CD4-positive, alpha-beta T cell (primary cell): ENCODE data around the gene CAPZB. TPM values are rescaled to one million over a fixed set of nuclear protein-coding genes. Genes with fewer than 3 reads are reported as not detected.

Experiments
- ATAC-seq: fragments of 200-7000 bp; cut with Tn5 transposase; one replicate; pipeline ENCODE4 v1.10.0; 2022; ENCODE audit warnings: mild to moderate bottlenecking; ENCODE audit not compliant: poor library complexity
- CTCF ChIA-PET: fragments of 350-600 bp; sonication (Branson Sonifier 250); formaldehyde crosslinking; loops from one replicate; lab custom pipeline; 2021; ENCODE audit warnings: antibody characterized with exemption, inconsistent platforms; lab: Charles Lee
- POLR2A ChIA-PET: fragments of 350-600 bp; sonication (Branson Sonifier 250); formaldehyde crosslinking; loops from one replicate; lab custom pipeline; 2021; ENCODE audit warnings: antibody characterized with exemption, inconsistent platforms; lab: Charles Lee
- DNase-seq, 14 experiments: peaks; one replicate each; pipeline ENCODE4 v3.0.0-alpha.2; 2013 to 2020; ENCODE audit warnings: mixed read lengths in 2 of 14
- H3K27ac ChIP-seq, 2 donors: one replicate each; pipeline versions ENCODE4 v1.5.1 to v1.7.0; 2013; ENCODE audit warnings: low read length in 2 of 2, low read depth in 1 of 2, mild to moderate bottlenecking in 1 of 2
- H3K27me3 ChIP-seq, 2 experiments: 1 replicate in 1 of 2; 2 replicates in 1 of 2; pipeline versions ENCODE4 v1.6.1 to v1.7.0; 2013; ENCODE audit warnings: low read length in 2 of 2, control low read depth in 1 of 2, mild to moderate bottlenecking in 1 of 2, moderate library complexity in 1 of 2; ENCODE audit not compliant: insufficient read depth in 2 of 2, control insufficient read depth in 1 of 2
- H3K36me3 ChIP-seq: one replicate; pipeline ENCODE4 v1.6.1; 2013; ENCODE audit warnings: low read length, control low read depth; ENCODE audit not compliant: insufficient read depth
- H3K4me1 ChIP-seq: one replicate; pipeline ENCODE4 v1.6.1; 2013; ENCODE audit warnings: low read length, control low read depth; ENCODE audit not compliant: insufficient read depth
- H3K4me3 ChIP-seq: one replicate; pipeline ENCODE4 v1.5.1; 2013; ENCODE audit warnings: mild to moderate bottlenecking, low read length, moderate library complexity
- H3K9me3 ChIP-seq, 2 experiments: 1 replicate in 1 of 2; 2 replicates in 1 of 2; pipeline versions ENCODE4 v1.6.1 to v1.7.0; 2013; ENCODE audit warnings: low read length in 2 of 2, mild to moderate bottlenecking in 2 of 2, control low read depth in 1 of 2, moderate library complexity in 1 of 2; ENCODE audit not compliant: control insufficient read depth in 1 of 2, insufficient read depth in 1 of 2
- H3K27ac Mint-ChIP-seq: one replicate; pipeline ENCODE4 v1.8.0; 2020; ENCODE audit warnings: mixed read lengths
- H3K27me3 Mint-ChIP-seq: one replicate; pipeline ENCODE4 v1.8.0; 2021; ENCODE audit warnings: mixed read lengths
- H3K36me3 Mint-ChIP-seq: one replicate; pipeline ENCODE4 v1.8.0; 2021; ENCODE audit warnings: low read depth, mixed read lengths
- H3K4me1 Mint-ChIP-seq: one replicate; pipeline ENCODE4 v1.8.0; 2021; ENCODE audit warnings: low read depth, mixed read lengths
- H3K4me3 Mint-ChIP-seq: one replicate; pipeline ENCODE4 v1.8.0; 2020; ENCODE audit warnings: mild to moderate bottlenecking, mixed read lengths
- H3K9me3 Mint-ChIP-seq: one replicate; pipeline ENCODE4 v1.8.0; 2020; ENCODE audit warnings: mixed read lengths
- intact Hi-C, 2 experiments: fragments of 100-400 bp; cut with DNase I in 1 of 2; cut with micrococcal nuclease in 1 of 2; formaldehyde crosslinking; loops; one replicate each; pipeline versions ENCODE4 v1.15.1 to v1.9.0; 2023 to 2025; cut with DNase I, micrococcal nuclease
- total RNA-seq, 174 experiments: library from RNA in 2 of 174; stranded (reverse) in 2 of 174; gene quantifications; one replicate each; pipeline ENCODE4 v1.2.3 and lab custom pipeline; 2021 to 2026
- TF ChIP-seq, protein P1 (sequence below): fragments of 200-600 bp; IDR thresholded peaks from one replicate; pipeline ENCODE4 v1.8.0; 2022; ENCODE audit warnings: antibody characterized with exemption, mild to moderate bottlenecking

Gene CAPZB
- total RNA-seq, 2 experiments from 2014 or later: 168 to 173 TPM

DNA sequence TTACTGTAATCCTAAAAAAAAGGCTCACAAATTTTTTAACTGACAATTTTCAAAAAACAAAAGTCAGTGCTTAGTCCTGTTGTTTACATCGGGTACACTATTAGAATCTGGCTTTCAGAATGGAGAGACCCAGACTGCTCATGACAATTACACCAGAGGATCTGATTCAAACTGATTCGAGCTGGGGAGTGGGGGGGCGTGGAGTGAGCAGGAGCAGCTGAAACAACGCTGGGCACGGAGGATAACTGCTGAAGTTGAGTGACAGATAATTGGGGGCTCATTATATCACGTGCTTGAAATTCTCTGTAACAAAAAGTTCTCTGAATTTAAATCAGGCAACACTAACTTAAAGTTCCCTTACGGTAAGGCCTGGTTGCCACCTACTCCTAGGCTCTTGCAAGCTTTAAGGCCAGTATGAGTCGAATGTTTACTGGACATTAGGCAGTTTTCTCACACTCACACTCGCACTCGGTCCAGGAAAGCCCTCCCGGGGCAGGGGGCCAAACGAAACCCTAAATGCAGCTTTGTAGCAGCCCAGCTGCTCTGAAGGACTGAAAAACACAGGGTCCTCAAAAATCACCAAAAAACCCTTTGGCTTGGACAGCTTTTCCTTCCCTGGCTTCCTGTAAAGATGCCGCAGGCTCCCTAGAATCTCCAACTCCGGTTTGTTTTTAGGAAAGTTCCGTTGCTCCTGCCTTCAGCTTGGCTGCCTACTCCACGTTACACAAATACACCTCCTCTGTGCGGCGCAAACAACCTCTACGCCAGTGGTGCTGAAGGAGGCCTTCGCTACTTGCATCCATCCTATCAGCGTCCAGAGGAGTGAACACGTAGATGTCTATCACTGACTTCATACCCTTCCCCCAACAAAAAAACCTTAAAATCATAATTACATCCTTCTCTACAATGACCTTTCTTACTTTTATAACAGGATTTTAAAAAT is 42.9 kb downstream of the CAPZB start:
- POLR2A ChIA-PET: interaction anchor here (0.7 to 2.9 kb wide), 7 partner anchors 9 to 140 kb away, joined by 3 to 14 read pairs (median 3); partner anchors contain the start of gene CAPZB
- CTCF ChIA-PET: interaction anchor here (1.3 kb wide), 1 partner anchor 211 kb away, joined by 3 read pairs; no protein-coding TSS in a partner anchor
- no peaks in the 10 kb centered on the region for H3K9me3 Mint-ChIP-seq
- peak overlapping the region; percentile 40 for H3K27ac Mint-ChIP-seq
- no peak overlapping the region for H3K4me3 Mint-ChIP-seq
- H3K4me1 Mint-ChIP-seq: peaks cover 94% of the 10 kb centered on the region
- peaks cover 51% of the 10 kb centered on the region for H3K36me3 Mint-ChIP-seq
- Histone ChIP-seq H3K36me3 (peaks cover 18% of the 10 kb centered on the region), H3K27me3 (no peaks in the 10 kb centered on the region), H3K4me3 (no peak overlapping the region), H3K9me3 (no peaks in the 10 kb centered on the region), H3K4me1 (peaks cover 78% of the 10 kb centered on the region), H3K27ac (no peak overlapping the region)
- ATAC-seq (no peak), DNase-seq (no peak)
- H3K27me3 Mint-ChIP-seq: no peaks in the 10 kb centered on the region
- intact Hi-C loops: loop anchor here (5.0 kb wide), 2 partner anchors 40 to 210 kb away; no protein-coding TSS in a partner anchor
- TF ChIP-seq, protein P1, sequence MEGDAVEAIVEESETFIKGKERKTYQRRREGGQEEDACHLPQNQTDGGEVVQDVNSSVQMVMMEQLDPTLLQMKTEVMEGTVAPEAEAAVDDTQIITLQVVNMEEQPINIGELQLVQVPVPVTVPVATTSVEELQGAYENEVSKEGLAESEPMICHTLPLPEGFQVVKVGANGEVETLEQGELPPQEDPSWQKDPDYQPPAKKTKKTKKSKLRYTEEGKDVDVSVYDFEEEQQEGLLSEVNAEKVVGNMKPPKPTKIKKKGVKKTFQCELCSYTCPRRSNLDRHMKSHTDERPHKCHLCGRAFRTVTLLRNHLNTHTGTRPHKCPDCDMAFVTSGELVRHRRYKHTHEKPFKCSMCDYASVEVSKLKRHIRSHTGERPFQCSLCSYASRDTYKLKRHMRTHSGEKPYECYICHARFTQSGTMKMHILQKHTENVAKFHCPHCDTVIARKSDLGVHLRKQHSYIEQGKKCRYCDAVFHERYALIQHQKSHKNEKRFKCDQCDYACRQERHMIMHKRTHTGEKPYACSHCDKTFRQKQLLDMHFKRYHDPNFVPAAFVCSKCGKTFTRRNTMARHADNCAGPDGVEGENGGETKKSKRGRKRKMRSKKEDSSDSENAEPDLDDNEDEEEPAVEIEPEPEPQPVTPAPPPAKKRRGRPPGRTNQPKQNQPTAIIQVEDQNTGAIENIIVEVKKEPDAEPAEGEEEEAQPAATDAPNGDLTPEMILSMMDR: no peak

DNA sequence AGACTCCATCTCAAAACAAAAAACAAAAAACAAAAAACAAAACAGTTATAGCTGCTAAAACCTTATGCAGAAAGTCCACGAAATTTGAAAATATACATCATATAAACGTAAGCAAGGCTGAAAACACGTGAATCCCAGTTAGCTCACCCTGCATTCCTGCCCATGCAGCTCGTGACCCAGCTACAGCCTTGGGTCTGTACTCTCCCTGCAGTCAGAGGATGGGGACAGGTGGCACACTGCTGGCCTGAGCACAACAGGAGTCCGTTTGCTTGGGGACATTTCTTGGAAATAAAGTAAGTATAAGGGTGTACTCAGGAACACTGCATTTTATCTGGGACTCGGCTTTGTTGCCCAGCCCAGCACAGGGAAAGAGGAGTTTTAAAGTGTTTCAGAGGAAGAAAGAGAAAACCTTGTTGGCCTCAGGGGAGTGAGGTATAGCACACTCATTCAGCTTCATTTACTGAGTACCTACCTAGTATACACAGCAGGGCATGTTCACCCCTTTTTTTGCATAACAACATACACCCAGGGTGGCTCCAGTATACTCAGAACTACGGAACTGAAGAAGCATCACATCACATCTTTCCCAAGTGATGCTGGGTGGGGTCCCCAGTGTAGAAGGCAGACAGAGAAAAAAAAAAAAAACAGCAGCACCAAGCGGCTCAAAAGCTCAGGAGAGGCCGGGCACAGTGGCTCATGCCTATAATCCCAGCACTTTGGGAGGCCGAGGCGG is 44.1 kb downstream of the CAPZB start:
- no peak overlapping the region for H3K27ac ChIP-seq
- no peaks in the 10 kb centered on the region for H3K9me3 ChIP-seq
- Mint-ChIP-seq H3K4me3 (no peak overlapping the region), H3K4me1 (peaks cover 94% of the 10 kb centered on the region), H3K9me3 (no peaks in the 10 kb centered on the region), H3K36me3 (peaks cover 53% of the 10 kb centered on the region), H3K27ac (peak overlapping the region; percentile 40), H3K27me3 (no peaks in the 10 kb centered on the region)
- H3K27me3 ChIP-seq: no peaks in the 10 kb centered on the region
- peaks cover 24% of the 10 kb centered on the region for H3K36me3 ChIP-seq
- no peak overlapping the region for H3K4me3 ChIP-seq
- peaks cover 85% of the 10 kb centered on the region for H3K4me1 ChIP-seq
- TF ChIP-seq, protein P1: no peak
- ATAC-seq: no peak
- intact Hi-C loops: loop anchor here (5.0 kb wide), 2 partner anchors 41 to 211 kb away; no protein-coding TSS in a partner anchor
- ChIA-PET POLR2A (interaction anchor here (0.7 to 2.9 kb wide), 8 partner anchors 10 to 141 kb away, joined by 3 to 14 read pairs (median 4); partner anchors contain the start of gene CAPZB), CTCF (interaction anchor here (1.0 to 1.3 kb wide), 4 partner anchors 141 to 218 kb away, joined by 3 to 5 read pairs (median 3); no protein-coding TSS in a partner anchor)
- DNase-seq: no peak
